GM21367 (cell line): ENCODE measurements around the gene MAGI1.

ENCODE experiments used
- ATAC-seq: cut with Tn5 transposase; IDR thresholded peaks from one replicate; pipeline ENCODE4 v1.9.1; 2021; ENCODE audit not compliant: unreplicated experiment

MAGI1 gene

GRCh38 chr3:65948841-65949573 lies 89.7 kb downstream of the MAGI1 start:
- no peak for ATAC-seq

- no peak for ATAC-seq
Measured at GRCh38 chr3:65946438-65946837, 92.3 kb downstream of the MAGI1 start.

- ATAC-seq: no peak
Measured at GRCh38 chr3:65945953-65946352, 92.8 kb downstream of the MAGI1 start.

- no peak for ATAC-seq
Measured at GRCh38 chr3:65945480-65945879, 93.2 kb downstream of the MAGI1 start.

- ATAC-seq: no peak
Measured at GRCh38 chr3:65944252-65944651, 94.5 kb downstream of the MAGI1 start.

GRCh38 chr3:65939801-65940246 lies 98.9 kb downstream of the MAGI1 start:
- ATAC-seq: no peak

- no peak for ATAC-seq
Measured at GRCh38 chr3:65939184-65939583, 99.5 kb downstream of the MAGI1 start.

GRCh38 chr3:65938676-65939075 lies 100.0 kb downstream of the MAGI1 start:
- no peak for ATAC-seq

GRCh38 chr3:65938147-65938546 lies 100.6 kb downstream of the MAGI1 start:
- ATAC-seq: no peak

- no peak for ATAC-seq
Measured at GRCh38 chr3:65936908-65937638, 101.6 kb downstream of the MAGI1 start.

GRCh38 chr3:65935724-65936123 lies 103.0 kb downstream of the MAGI1 start:
- ATAC-seq: no peak

- ATAC-seq: no peak
Measured at GRCh38 chr3:65930648-65931047, 108.1 kb downstream of the MAGI1 start.

- no peak for ATAC-seq
Measured at GRCh38 chr3:65928110-65928509, 110.6 kb downstream of the MAGI1 start.

- no peak for ATAC-seq
Measured at GRCh38 chr3:65927576-65927975, 111.1 kb downstream of the MAGI1 start.

- no peak for ATAC-seq
Measured at GRCh38 chr3:65925254-65925954, 113.3 kb downstream of the MAGI1 start.

GRCh38 chr3:65924762-65925161 lies 114.0 kb downstream of the MAGI1 start:
- ATAC-seq: no peak

- no peak for ATAC-seq
Measured at GRCh38 chr3:65922441-65922840, 116.3 kb downstream of the MAGI1 start.

GRCh38 chr3:65919826-65920225 lies 118.9 kb downstream of the MAGI1 start:
- ATAC-seq: no peak

- no peak for ATAC-seq
Measured at GRCh38 chr3:65915477-65915876, 123.2 kb downstream of the MAGI1 start.

- ATAC-seq: no peak
Measured at GRCh38 chr3:65914740-65915367, 123.9 kb downstream of the MAGI1 start.

- no peak for ATAC-seq
Measured at GRCh38 chr3:65914032-65914739, 124.5 kb downstream of the MAGI1 start.
